H9 (cell line): Measurements from ENCODE around the gene IFT52. TPM values are rescaled to one million over a fixed set of nuclear protein-coding genes. Genes with fewer than 3 reads are reported as not detected.

Experiments used
- DNase-seq: peaks from one replicate; pipeline ENCODE4 v3.0.0-alpha.2; 2017
- H2AFZ ChIP-seq: one replicate; pipeline ENCODE4 v1.6.1; 2013; ENCODE audit warnings: mild to moderate bottlenecking, low read length, control low read depth, moderate library complexity
- H2AK5ac ChIP-seq: 2 replicates; pipeline ENCODE4 v1.6.1; 2013; ENCODE audit warnings: low read length, control low read depth, mixed read lengths; ENCODE audit not compliant: insufficient read length
- H2BK120ac ChIP-seq: one replicate; pipeline ENCODE4 v1.6.1; 2013; ENCODE audit warnings: low read depth, mild to moderate bottlenecking, low read length, control low read depth, inconsistent platforms; ENCODE audit not compliant: poor library complexity, severe bottlenecking
- H2BK12ac ChIP-seq: 2 replicates; pipeline ENCODE4 v1.6.1; 2013; ENCODE audit warnings: low read length, control low read depth, mixed read lengths, low read depth; ENCODE audit not compliant: insufficient read length
- H2BK15ac ChIP-seq: 2 replicates; pipeline ENCODE4 v1.6.1; 2013; ENCODE audit warnings: low read depth, low read length, control low read depth
- H2BK20ac ChIP-seq: one replicate; pipeline ENCODE4 v1.6.1; 2013; ENCODE audit warnings: low read depth, mild to moderate bottlenecking, low read length, control low read depth, inconsistent platforms; ENCODE audit not compliant: poor library complexity, severe bottlenecking
- H2BK5ac ChIP-seq: 2 replicates; pipeline ENCODE4 v1.6.1; 2013; ENCODE audit warnings: low read length, control low read depth, mixed read lengths; ENCODE audit not compliant: insufficient read length
- H3K14ac ChIP-seq: 2 replicates; pipeline ENCODE4 v1.6.1; 2013; ENCODE audit warnings: low read length, control low read depth; ENCODE audit not compliant: insufficient read depth
- H3K18ac ChIP-seq: 2 replicates; pipeline ENCODE4 v1.6.1; 2013; ENCODE audit warnings: low read depth, mild to moderate bottlenecking, mixed read lengths, low read length, control low read depth; ENCODE audit not compliant: insufficient read length
- H3K23ac ChIP-seq: 2 replicates; pipeline ENCODE4 v1.6.1; 2013; ENCODE audit warnings: low read length, control low read depth, mixed read lengths, low read depth; ENCODE audit not compliant: insufficient read length
- H3K23me2 ChIP-seq: 2 replicates; pipeline ENCODE4 v1.6.1; 2013; ENCODE audit warnings: low read depth, mild to moderate bottlenecking, mixed read lengths, low read length, control low read depth; ENCODE audit not compliant: insufficient read length, poor library complexity, severe bottlenecking
- H3K27ac ChIP-seq: 2 replicates; pipeline ENCODE4 v1.5.1; 2013; ENCODE audit warnings: low read length, control low read depth, mixed read lengths, low read depth; ENCODE audit not compliant: insufficient read length
- H3K27me3 ChIP-seq: 2 replicates; pipeline ENCODE4 v1.6.1; 2013; ENCODE audit warnings: low read length, control low read depth, inconsistent platforms; ENCODE audit not compliant: insufficient read depth
- H3K4ac ChIP-seq: 2 replicates; pipeline ENCODE4 v1.6.1; 2013; ENCODE audit warnings: low read depth, mild to moderate bottlenecking, control low read depth, inconsistent platforms, low read length, moderate library complexity
- H3K4me1 ChIP-seq: 2 replicates; pipeline ENCODE4 v1.6.1; 2013; ENCODE audit warnings: low read length, control low read depth, inconsistent platforms; ENCODE audit not compliant: insufficient read depth
- H3K4me2 ChIP-seq: 2 replicates; pipeline ENCODE4 v1.6.1; 2013; ENCODE audit warnings: low read length, control low read depth, mixed read lengths; ENCODE audit not compliant: insufficient read length, insufficient read depth
- H3K56ac ChIP-seq: 2 replicates; pipeline ENCODE4 v1.6.1; 2013; ENCODE audit warnings: low read depth, mild to moderate bottlenecking, mixed read lengths, low read length, control low read depth; ENCODE audit not compliant: insufficient read length
- H3K79me1 ChIP-seq: 2 replicates; pipeline ENCODE4 v1.6.1; 2013; ENCODE audit warnings: low read depth, mild to moderate bottlenecking, moderate library complexity, low read length, control low read depth, inconsistent platforms; ENCODE audit not compliant: insufficient read depth, poor library complexity, severe bottlenecking
- H3K79me2 ChIP-seq: 2 replicates; pipeline ENCODE4 v1.6.1; 2013; ENCODE audit warnings: low read length, control low read depth, inconsistent platforms; ENCODE audit not compliant: insufficient read depth
- H3K9ac ChIP-seq: 2 replicates; pipeline ENCODE4 v1.6.1; 2013; ENCODE audit warnings: low read length, control low read depth, mixed read lengths; ENCODE audit not compliant: insufficient read length; ENCODE audit errors: extremely low read depth
- H3K9me3 ChIP-seq: one replicate; pipeline ENCODE4 v1.6.1; 2013; ENCODE audit warnings: low read depth, low read length, inconsistent platforms; ENCODE audit not compliant: control insufficient read depth
- H3T11ph ChIP-seq: one replicate; pipeline ENCODE4 v1.6.1; 2013; ENCODE audit warnings: mild to moderate bottlenecking, low read length, control low read depth, inconsistent platforms
- H4K20me1 ChIP-seq: one replicate; pipeline ENCODE4 v1.6.1; 2013; ENCODE audit not compliant: control insufficient read depth, insufficient read length, insufficient read depth
- H4K5ac ChIP-seq: 2 replicates; pipeline ENCODE4 v1.6.1; 2013; ENCODE audit warnings: low read depth, mild to moderate bottlenecking, mixed read lengths, low read length, control low read depth; ENCODE audit not compliant: insufficient read length
- H4K8ac ChIP-seq: replicated peaks from 2 replicates; pipeline ENCODE4 v1.6.1; 2013; ENCODE audit warnings: low read length, control low read depth, mixed read lengths, low read depth; ENCODE audit not compliant: insufficient read length
- H4K91ac ChIP-seq: 2 replicates; pipeline ENCODE4 v1.6.1; 2013; ENCODE audit warnings: low read depth, mild to moderate bottlenecking, moderate library complexity, mixed read lengths, low read length, control low read depth; ENCODE audit not compliant: insufficient read length
- H3K27ac Mint-ChIP-seq, 3 experiments: 2 replicates in 2 of 3; 3 replicates in 1 of 3; pipeline ENCODE4 v1.8.0; 2020 to 2021; ENCODE audit warnings: mixed read lengths in 3 of 3, mild to moderate bottlenecking in 1 of 3, moderate library complexity in 1 of 3
- H3K27me3 Mint-ChIP-seq: 2 replicates; pipeline ENCODE4 v1.8.0; 2021; ENCODE audit warnings: low read depth, mild to moderate bottlenecking, moderate library complexity, mixed read lengths
- H3K36me3 Mint-ChIP-seq, 3 experiments: 2 replicates in 2 of 3; 3 replicates in 1 of 3; pipeline ENCODE4 v1.8.0; 2020 to 2021; ENCODE audit warnings: low read depth in 3 of 3, mixed read lengths in 3 of 3; ENCODE audit not compliant: insufficient read depth in 1 of 3
- H3K4me1 Mint-ChIP-seq, 2 experiments: 2 replicates each; pipeline ENCODE4 v1.8.0; 2020; ENCODE audit warnings: mixed read lengths in 2 of 2
- H3K4me3 Mint-ChIP-seq, 2 experiments: 2 replicates in 1 of 2; 3 replicates in 1 of 2; pipeline ENCODE4 v1.8.0; 2020 to 2021; ENCODE audit warnings: mild to moderate bottlenecking in 2 of 2, mixed read lengths in 2 of 2, moderate library complexity in 1 of 2
- H3K9me3 Mint-ChIP-seq, 2 experiments: 2 replicates in 1 of 2; 3 replicates in 1 of 2; pipeline ENCODE4 v1.8.0; 2020; ENCODE audit warnings: mild to moderate bottlenecking in 2 of 2, mixed read lengths in 2 of 2, moderate library complexity in 1 of 2
- CTCF ChIP-seq: fragments of 200-600 bp; sonication (generic); conservative IDR thresholded peaks from 3 replicates; pipeline ENCODE4 v1.8.0; 2021; ENCODE audit warnings: antibody characterized with exemption, mild to moderate bottlenecking
- whole genome bisulfite sequencing: extraction: QIAGEN DNeasy Blood & Tissue Kit; methylation state at CpG from one replicate; pipeline ENCODE4 v1.1.7; 2013; ENCODE audit warnings: missing lambda C conversion rate, low lambda C conversion rate, mixed read lengths; ENCODE audit not compliant: insufficient read length; ENCODE audit errors: extremely low coverage; 5-methylcytosine and 5-hydroxymethylcytosine counted together
- total RNA-seq: library from RNA; stranded (reverse); gene quantifications from 2 replicates; pipeline ENCODE4 v1.2.1, GENCODE V29; 2021

IFT52 gene
- total RNA-seq, 1 experiment from 2014 or later, result 44.5 TPM

GRCh38 chr20:43667341-43668132, 76.8 kb downstream of the IFT52 start:
- H2BK120ac ChIP-seq, result no peak overlapping the region
- no peak for TF ChIP-seq CTCF
- no CpG with 5 or more reads among the region's 34 CpGs for WGBS
- Mint-ChIP-seq H3K4me1 (peaks cover 3 to 8% of the 10 kb centered on the region in 2 experiments; a peak in 3 of 4 replicates), H3K4me3 (peak overlapping the region; percentile 87 to 93), H3K9me3 (no peaks in the 10 kb centered on the region), H3K27me3 (peaks cover 21% of the 10 kb centered on the region), H3K36me3 (peaks cover 9 to 27% (median 22%) of the 10 kb centered on the region in 3 experiments; a peak in 6 of 7 replicates), H3K27ac (peak overlapping the region in 2 of 3 experiments; percentile 95 to 98; a peak in 3 of 7 replicates)
- no peaks in the 10 kb centered on the region for H3K4me1 ChIP-seq
- H3K4me2 ChIP-seq, result peak overlapping the region; percentile 84
- no peak overlapping the region for H2BK15ac ChIP-seq
- no peak overlapping the region for H2BK12ac ChIP-seq
- H3K56ac ChIP-seq, result no peak overlapping the region
- no peak overlapping the region for H3K4ac ChIP-seq
- H4K20me1 ChIP-seq, result no peaks in the 10 kb centered on the region
- H3K18ac ChIP-seq, result peak overlapping the region; percentile 79
- H2AK5ac ChIP-seq, result no peak overlapping the region
- H3T11ph ChIP-seq, result no peak overlapping the region
- peaks cover 8% of the 10 kb centered on the region for H3K79me1 ChIP-seq
- peak overlapping the region; percentile 70 for H3K9ac ChIP-seq
- peaks cover 6% of the 10 kb centered on the region for H3K23me2 ChIP-seq
- no peak overlapping the region for H4K91ac ChIP-seq
- H4K5ac ChIP-seq, result no peak overlapping the region
- no peak overlapping the region for H2BK5ac ChIP-seq
- peak overlapping the region; percentile 87 for H3K14ac ChIP-seq
- H3K27me3 ChIP-seq, result no peaks in the 10 kb centered on the region; the same call in 1 of the 2 replicates
- H3K9me3 ChIP-seq, result no peaks in the 10 kb centered on the region
- no peak overlapping the region for H4K8ac ChIP-seq
- H3K23ac ChIP-seq, result no peak overlapping the region
- H3K79me2 ChIP-seq, result peaks cover 10% of the 10 kb centered on the region; the same call in 1 of the 2 replicates
- H3K27ac ChIP-seq, result no peak overlapping the region
- no peak overlapping the region for H2BK20ac ChIP-seq
- peak; percentile 52 for DNase-seq
- H2AFZ ChIP-seq, result no peak overlapping the region
